Right lobe of liver (tissue), 4 donors: ENCODE data around the gene SYVN1.

Source experiments
- CTCF ChIP-seq, 4 donors: fragments of 200-600 bp in 3 of 4; fragments of 450-650 bp in 1 of 4; IDR thresholded peaks; one replicate each; pipeline versions ENCODE4 v1.5.1 to v1.8.0; 2016 to 2022; ENCODE audit warnings: antibody characterized with exemption in 4 of 4, mild to moderate bottlenecking in 2 of 4
- POLR2A ChIP-seq: fragments of 450-650 bp; IDR thresholded peaks from one replicate; pipeline ENCODE4 v1.6.1; 2017; ENCODE audit warnings: antibody characterized with exemption, mild to moderate bottlenecking
- donor health status: DM: no; HTN: no; CAD: no.
- donor health status: DM: no; HTN: no; CAD: no.
- donor health status: DM: no; HTN: yes; CAD: no.

GRCh38 chr11:65182258-65183170, 48.2 kb upstream of the SYVN1 start:
- no peak for TF ChIP-seq CTCF (IDR thresholded peaks at IDR 0.05)
- no peak for TF ChIP-seq POLR2A
